ENCODE results near the gene STK24. TPM values are rescaled to one million over a fixed set of nuclear protein-coding genes. Genes with fewer than 3 reads are reported as not detected.

The STK24 gene
- total and polyA plus RNA-seq, 2 of the 8 experiments (the other 6 are each of a cell fraction or from before 2014, with no cell fraction given): 62.8 to 143 TPM

GRCh38 chr13:98539666-98540065 lies 37.2 kb downstream of the STK24 start:
- no peak overlapping the region for H3K9ac ChIP-seq (replicated peaks in 1 of 4; ENCODE audit: extremely low read depth in 1 of 4, low read depth in 3 of 4, low read length in 3 of 4)
- peaks cover 38 to 58% of the 10 kb centered on the region in 2 experiments for H4K20me1 ChIP-seq (replicated peaks in 1 of 2; ENCODE audit: control insufficient read depth in 1 of 2, insufficient read depth in 2 of 2, low read length in 2 of 2)
- H3K18ac ChIP-seq (ENCODE audit: extremely low read depth, low read length): no peak overlapping the region
- no peaks in the 10 kb centered on the region for H3K23me2 ChIP-seq (ENCODE audit: low read depth, low read length)
- H3K23ac ChIP-seq (ENCODE audit: insufficient read length): no peak overlapping the region
- peak overlapping the region; percentile 27; the same call in 1 of the 2 replicates for H2BK12ac ChIP-seq (ENCODE audit: low read depth, low read length)
- no peak overlapping the region for H3K4me3 ChIP-seq (ENCODE audit: extremely low read depth in 1 of 4, insufficient read depth in 2 of 4, low read depth in 3 of 4, low read length in 4 of 4)
- H2BK15ac ChIP-seq (ENCODE audit: low read length): no peak overlapping the region
- CTCF ChIA-PET (ENCODE audit: partially characterized antibody): interaction anchor here (1.3 to 8.2 kb wide), 6 partner anchors 11 to 71 kb away, joined by 3 to 47 read pairs (median 6); no protein-coding TSS in a partner anchor
- no peak overlapping the region for H3K27ac ChIP-seq (ENCODE audit: low read depth, low read length)
- 85% methylated on average over 7 of the region's 7 CpGs; no CpG with 5 or more reads in 1 of the 2 experiments for WGBS, 2 experiments (ENCODE audit: extremely low coverage in 1 of 2, insufficient coverage in 1 of 2, insufficient read length in 1 of 2, insufficient replicate concordance in 2 of 2, low coverage in 1 of 2, low lambda C conversion rate in 2 of 2, missing lambda C conversion rate in 1 of 2)
- no peaks in the 10 kb centered on the region; a peak in 1 of 8 replicates for H3K36me3 ChIP-seq (ENCODE audit: control insufficient read depth in 2 of 4, insufficient read depth in 4 of 4, low read length in 3 of 4)
- H2AFZ ChIP-seq (ENCODE audit: low read length): no peak overlapping the region
- FAIRE-seq (no peak), DNase-seq (ENCODE audit: low read depth in 1 of 2, low spot score in 2 of 2) (no peak)
- H2BK5ac ChIP-seq (ENCODE audit: low read depth, low read length): 0 out of 2 replicates have a peak overlapping the region, but pooled peaks have one; percentile 35
- POLR2A ChIA-PET (ENCODE audit: partially characterized antibody): no interaction called here
- no peak overlapping the region for H2BK20ac ChIP-seq (ENCODE audit: low read length)
- H3K4me1 ChIP-seq (replicated peaks in 1 of 4; ENCODE audit: control insufficient read depth in 3 of 4, insufficient read depth in 4 of 4, low read length in 3 of 4): peaks cover 7 to 22% (median 13%) of the 10 kb centered on the region in 4 experiments
- H4K8ac ChIP-seq (ENCODE audit: extremely low read depth, insufficient read depth, low read length): no peak overlapping the region
- H3K14ac ChIP-seq (ENCODE audit: insufficient read length): no peak overlapping the region
- H3K4me2 ChIP-seq (ENCODE audit: insufficient read depth in 1 of 2, low read depth in 2 of 2, low read length in 2 of 2): no peak overlapping the region
- no peaks in the 10 kb centered on the region for H3K9me3 ChIP-seq (ENCODE audit: insufficient read depth in 2 of 2, low read depth in 1 of 2, low read length in 1 of 2)
- H3K79me2 ChIP-seq (ENCODE audit: control insufficient read depth in 1 of 2, insufficient read depth in 2 of 2, low read length in 2 of 2): peaks cover 46 to 99% of the 10 kb centered on the region in 2 experiments
- H4K5ac ChIP-seq (ENCODE audit: insufficient read length, low read depth, low read length): no peak overlapping the region
- no peaks in the 10 kb centered on the region for H3K27me3 ChIP-seq (replicated peaks in 1 of 4; ENCODE audit: control insufficient read depth in 3 of 4, extremely low read depth in 1 of 4, insufficient read depth in 3 of 4, low read length in 3 of 4)
- no peak overlapping the region for H3K56ac ChIP-seq (replicated peaks; ENCODE audit: insufficient read length, low read depth, low read length)
- H2AK5ac ChIP-seq (ENCODE audit: low read depth, low read length): peak overlapping the region; percentile 39; the same call in 1 of the 2 replicates
- no peak overlapping the region for H3K4ac ChIP-seq (replicated peaks; ENCODE audit: insufficient read length, low read depth, low read length)
- H4K91ac ChIP-seq (replicated peaks; ENCODE audit: insufficient read length, low read length): no peak overlapping the region
- no peak overlapping the region for H2BK120ac ChIP-seq (replicated peaks; ENCODE audit: low read depth, low read length)
- H3K79me1 ChIP-seq (ENCODE audit: low read depth, low read length): peaks cover 35% of the 10 kb centered on the region
